Testis (tissue), 2 donors: ENCODE results near the gene NTM.

Experiments used
- POLR2A ChIP-seq: fragments of 450-650 bp; IDR thresholded peaks from one replicate; pipeline ENCODE4 v1.6.1; 2017; ENCODE audit warnings: antibody characterized with exemption, mild to moderate bottlenecking, moderate library complexity
- TF ChIP-seq, protein P1 (sequence below), 3 experiments: fragments of 450-650 bp in 2 of 3; fragments of 200-600 bp in 1 of 3; sonication (generic) in 1 of 3; IDR thresholded peaks; one replicate each; pipeline ENCODE4 v1.5.1; 2016 to 2019; ENCODE audit warnings: antibody characterized with exemption in 3 of 3, mild to moderate bottlenecking in 2 of 3, moderate library complexity in 1 of 3

DNA sequence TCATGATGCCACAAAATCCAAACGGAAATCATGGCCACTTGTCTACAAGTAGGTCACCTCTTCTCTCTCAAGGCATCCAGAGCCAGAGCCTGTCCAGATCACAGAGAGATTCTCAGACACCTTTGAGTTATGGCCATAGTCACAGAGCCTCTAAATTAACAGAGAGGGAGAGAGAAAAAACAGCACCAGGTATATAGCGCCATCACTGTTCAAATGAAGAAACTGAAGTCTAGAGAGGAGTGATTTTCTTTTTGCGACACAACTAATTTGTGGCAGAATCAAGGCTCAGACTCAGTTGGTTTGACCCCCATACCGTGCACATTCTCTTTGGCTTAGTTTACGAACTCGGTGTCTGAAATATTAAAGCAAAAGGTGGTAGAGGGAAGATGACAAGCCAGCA lies 512.9 kb downstream of the NTM start:
- TF ChIP-seq, protein P1, sequence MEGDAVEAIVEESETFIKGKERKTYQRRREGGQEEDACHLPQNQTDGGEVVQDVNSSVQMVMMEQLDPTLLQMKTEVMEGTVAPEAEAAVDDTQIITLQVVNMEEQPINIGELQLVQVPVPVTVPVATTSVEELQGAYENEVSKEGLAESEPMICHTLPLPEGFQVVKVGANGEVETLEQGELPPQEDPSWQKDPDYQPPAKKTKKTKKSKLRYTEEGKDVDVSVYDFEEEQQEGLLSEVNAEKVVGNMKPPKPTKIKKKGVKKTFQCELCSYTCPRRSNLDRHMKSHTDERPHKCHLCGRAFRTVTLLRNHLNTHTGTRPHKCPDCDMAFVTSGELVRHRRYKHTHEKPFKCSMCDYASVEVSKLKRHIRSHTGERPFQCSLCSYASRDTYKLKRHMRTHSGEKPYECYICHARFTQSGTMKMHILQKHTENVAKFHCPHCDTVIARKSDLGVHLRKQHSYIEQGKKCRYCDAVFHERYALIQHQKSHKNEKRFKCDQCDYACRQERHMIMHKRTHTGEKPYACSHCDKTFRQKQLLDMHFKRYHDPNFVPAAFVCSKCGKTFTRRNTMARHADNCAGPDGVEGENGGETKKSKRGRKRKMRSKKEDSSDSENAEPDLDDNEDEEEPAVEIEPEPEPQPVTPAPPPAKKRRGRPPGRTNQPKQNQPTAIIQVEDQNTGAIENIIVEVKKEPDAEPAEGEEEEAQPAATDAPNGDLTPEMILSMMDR (IDR thresholded peaks at IDR 0.05): no peak
- TF ChIP-seq POLR2A: no peak
